ENCODE measurements around the gene CNTN1. TPM values are rescaled to one million over a fixed set of nuclear protein-coding genes. Genes with fewer than 3 reads are reported as not detected.

The CNTN1 gene
- polyA plus RNA-seq, 1 of the 3 experiments (the other 2 are of a cell fraction) = 0.13 TPM

GRCh38 chr12:40727774-40728483 lies 35.7 kb downstream of the CNTN1 start:
- H3K9me2 ChIP-seq = no peaks in the 10 kb centered on the region
- no peak overlapping the region for H3K4me3 ChIP-seq (ENCODE audit: low read depth in 2 of 2, low read length in 1 of 2)
- H2AFZ ChIP-seq (ENCODE audit: low read depth) = no peak overlapping the region
- ChIA-PET CTCF (no interaction called here), POLR2A (no interaction called here)
- peak; percentile 33 for DNase-seq
- no peaks in the 10 kb centered on the region for H3K79me2 ChIP-seq (ENCODE audit: insufficient read depth)
- H4K20me1 ChIP-seq (ENCODE audit: insufficient read depth) = no peaks in the 10 kb centered on the region
- no peaks in the 10 kb centered on the region for H3K36me3 ChIP-seq (replicated peaks in 1 of 2; ENCODE audit: control insufficient read depth in 1 of 2, insufficient read depth in 2 of 2, low read length in 1 of 2)
- H3K9ac ChIP-seq = no peak overlapping the region
- H3K9me3 ChIP-seq = no peaks in the 10 kb centered on the region
- peak overlapping the region in 1 of 2 experiments; percentile 64; a peak in 2 of 4 replicates for H3K27ac ChIP-seq (ENCODE audit: low read depth in 2 of 2, low read length in 1 of 2)
- H3F3A ChIP-seq (replicated peaks; ENCODE audit: insufficient read depth) = no peaks in the 10 kb centered on the region
- TF ChIP-seq RAD21 (IDR thresholded peaks at IDR 0.05; ENCODE audit: low read length) (0 out of 2 replicates have a peak, but pooled peaks have one; percentile 2), MEF2A (IDR thresholded peaks at IDR 0.05; ENCODE audit: borderline replicate concordance, low read depth) (no peak), GATA2 (CRISPR knock-in tag; IDR thresholded peaks at IDR 0.05) (no peak), YY1 (IDR thresholded peaks at IDR 0.05; ENCODE audit: low read depth) (no peak), JUND (IDR thresholded peaks at IDR 0.05) (no peak), ZBTB33 (IDR thresholded peaks at IDR 0.05; ENCODE audit: borderline replicate concordance, low read depth) (no peak), FOSL2 (IDR thresholded peaks at IDR 0.05; ENCODE audit: borderline replicate concordance, low read depth) (no peak), RXRA (IDR thresholded peaks at IDR 0.05; ENCODE audit: borderline replicate concordance, low read depth) (no peak)
- H3K4me2 ChIP-seq = no peak overlapping the region
- peaks cover 0 to 5% of the 10 kb centered on the region in 2 experiments; a peak in 2 of 4 replicates for H3K4me1 ChIP-seq (ENCODE audit: control insufficient read depth in 1 of 2, insufficient read depth in 2 of 2, low read depth in 1 of 2, low read length in 1 of 2)
- WGBS (ENCODE audit: low lambda C conversion rate) = 59% methylated on average over 4 of the region's 4 CpGs
- H3K27me3 ChIP-seq (ENCODE audit: insufficient read depth) = no peaks in the 10 kb centered on the region

GRCh38 chr12:40730281-40730680 lies 38.0 kb downstream of the CNTN1 start:
- H3K36me3 ChIP-seq (replicated peaks in 1 of 2; ENCODE audit: control insufficient read depth in 1 of 2, insufficient read depth in 2 of 2, low read length in 1 of 2) = no peaks in the 10 kb centered on the region
- H3K4me1 ChIP-seq (ENCODE audit: control insufficient read depth in 1 of 2, insufficient read depth in 2 of 2, low read depth in 1 of 2, low read length in 1 of 2) = peaks cover 0 to 13% of the 10 kb centered on the region in 2 experiments; a peak in 2 of 4 replicates
- H2AFZ ChIP-seq (ENCODE audit: low read depth) = no peak overlapping the region
- no peaks in the 10 kb centered on the region for H3K27me3 ChIP-seq (ENCODE audit: insufficient read depth)
- H3F3A ChIP-seq (replicated peaks; ENCODE audit: insufficient read depth) = no peaks in the 10 kb centered on the region
- TF ChIP-seq USF2 (IDR thresholded peaks at IDR 0.05; ENCODE audit: borderline replicate concordance, low read depth, low read length) = no peak
- no peak for TF ChIP-seq RFX5 (IDR thresholded peaks at IDR 0.05; ENCODE audit: low read length)
- no peak for TF ChIP-seq FOSL2 (IDR thresholded peaks at IDR 0.05; ENCODE audit: borderline replicate concordance, low read depth)
- no peak for TF ChIP-seq GATA2 (CRISPR knock-in tag; IDR thresholded peaks at IDR 0.05)
- TF ChIP-seq RXRA (IDR thresholded peaks at IDR 0.05; ENCODE audit: borderline replicate concordance, low read depth) = no peak
- TF ChIP-seq YY1 (IDR thresholded peaks at IDR 0.05; ENCODE audit: low read depth) = no peak
- no peak for TF ChIP-seq RCOR1 (IDR thresholded peaks at IDR 0.05; ENCODE audit: low read length)
- no peak for TF ChIP-seq ZBTB33 (IDR thresholded peaks at IDR 0.05; ENCODE audit: borderline replicate concordance, low read depth)
- POLR2A ChIA-PET = no interaction called here
- no peak overlapping the region for H3K27ac ChIP-seq (ENCODE audit: low read depth in 2 of 2, low read length in 1 of 2)
- no peak overlapping the region for H3K9ac ChIP-seq
- no peak overlapping the region for H3K4me2 ChIP-seq
- 36% methylated on average over 1 of the region's 1 CpG for WGBS (ENCODE audit: low lambda C conversion rate)
- no peaks in the 10 kb centered on the region for H4K20me1 ChIP-seq (ENCODE audit: insufficient read depth)
- CTCF ChIA-PET = interaction anchor here (1.5 kb wide), 1 partner anchor 29 kb away, joined by 3 read pairs; no protein-coding TSS in a partner anchor
- H3K79me2 ChIP-seq (ENCODE audit: insufficient read depth) = no peaks in the 10 kb centered on the region
- H3K9me2 ChIP-seq = no peaks in the 10 kb centered on the region
- H3K4me3 ChIP-seq (ENCODE audit: low read depth in 2 of 2, low read length in 1 of 2) = no peak overlapping the region
- H3K9me3 ChIP-seq = no peaks in the 10 kb centered on the region
- DNase-seq = no peak
